GM12891 (cell line): ENCODE measurements around the gene MYDGF.

ENCODE experiments used
- PAX5 ChIP-seq: IDR thresholded peaks from 2 replicates; pipeline ENCODE4 v1.6.1; 2011; ENCODE audit warnings: low read length, moderate library complexity, mild to moderate bottlenecking; ENCODE audit not compliant: insufficient read depth, severe bottlenecking
- POLR2A ChIP-seq: IDR thresholded peaks from 2 replicates; pipeline ENCODE4 v1.6.1; 2011; ENCODE audit warnings: low read depth, low read length, control low read depth
- POLR2AphosphoS5 ChIP-seq: IDR thresholded peaks from 2 replicates; pipeline ENCODE4 v1.6.1; 2011; ENCODE audit warnings: low read depth, low read length, control low read depth
- SPI1 ChIP-seq: IDR thresholded peaks from 2 replicates; pipeline ENCODE4 v1.6.1; 2011; ENCODE audit warnings: low read depth, low read length, control low read depth
- TAF1 ChIP-seq: IDR thresholded peaks from 2 replicates; pipeline ENCODE4 v1.6.1; 2011; ENCODE audit warnings: low read depth, low read length, control low read depth

GRCh38 chr19:4624733-4625362 is 45.3 kb downstream of the MYDGF start:
- TF ChIP-seq POLR2A = no peak
- no peak for TF ChIP-seq POLR2AphosphoS5
- TF ChIP-seq PAX5 = no peak
- TF ChIP-seq TAF1 = no peak
- no peak for TF ChIP-seq SPI1
